GM12801 (cell line): ENCODE results near the gene BOD1L1.

Experiments
- TF ChIP-seq, protein P1 (sequence below): IDR thresholded peaks from one replicate; pipeline ENCODE4 v1.5.1; 2011; ENCODE audit warnings: control low read depth; ENCODE audit not compliant: insufficient read length; ENCODE audit errors: extremely low read depth

The BOD1L1 gene

DNA sequence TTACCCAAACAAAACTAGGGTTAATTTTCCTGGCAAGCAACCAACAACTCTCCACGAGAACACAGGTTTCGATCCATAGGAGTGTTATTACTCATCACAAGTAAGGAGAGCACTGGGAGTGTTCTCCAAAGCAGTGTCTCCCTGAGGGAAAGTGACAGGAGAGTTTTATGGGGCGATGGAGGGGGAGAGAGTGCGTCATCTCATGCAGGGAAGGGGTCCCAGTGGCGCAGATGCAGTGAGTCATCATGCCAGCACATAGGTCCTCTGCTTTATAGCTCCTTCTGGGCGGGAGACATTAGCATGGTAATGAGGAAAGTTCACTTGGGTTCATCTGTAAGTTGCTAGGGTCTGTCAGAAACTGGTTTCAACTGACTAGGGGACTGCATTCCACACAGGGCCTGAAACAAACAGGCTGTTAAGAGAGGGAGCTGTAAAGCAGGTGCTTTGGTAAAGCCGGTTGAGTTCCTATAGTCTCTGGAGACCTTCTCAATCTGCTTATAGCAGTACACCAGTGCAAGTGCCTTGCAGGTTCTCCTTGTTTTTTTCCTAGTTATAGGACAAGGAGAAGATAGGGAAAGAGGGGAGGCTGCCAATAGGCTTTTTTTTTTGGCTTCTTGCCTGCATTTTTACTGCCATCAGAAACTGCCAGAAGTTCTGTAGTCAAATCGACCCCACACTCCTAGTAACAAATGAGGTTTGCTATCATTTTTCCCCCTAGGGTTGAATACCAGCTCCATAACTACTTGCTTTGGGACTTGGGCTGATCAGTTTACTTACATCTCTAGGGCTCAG, 12.8 kb upstream of the BOD1L1 start:
- TF ChIP-seq, protein P1, sequence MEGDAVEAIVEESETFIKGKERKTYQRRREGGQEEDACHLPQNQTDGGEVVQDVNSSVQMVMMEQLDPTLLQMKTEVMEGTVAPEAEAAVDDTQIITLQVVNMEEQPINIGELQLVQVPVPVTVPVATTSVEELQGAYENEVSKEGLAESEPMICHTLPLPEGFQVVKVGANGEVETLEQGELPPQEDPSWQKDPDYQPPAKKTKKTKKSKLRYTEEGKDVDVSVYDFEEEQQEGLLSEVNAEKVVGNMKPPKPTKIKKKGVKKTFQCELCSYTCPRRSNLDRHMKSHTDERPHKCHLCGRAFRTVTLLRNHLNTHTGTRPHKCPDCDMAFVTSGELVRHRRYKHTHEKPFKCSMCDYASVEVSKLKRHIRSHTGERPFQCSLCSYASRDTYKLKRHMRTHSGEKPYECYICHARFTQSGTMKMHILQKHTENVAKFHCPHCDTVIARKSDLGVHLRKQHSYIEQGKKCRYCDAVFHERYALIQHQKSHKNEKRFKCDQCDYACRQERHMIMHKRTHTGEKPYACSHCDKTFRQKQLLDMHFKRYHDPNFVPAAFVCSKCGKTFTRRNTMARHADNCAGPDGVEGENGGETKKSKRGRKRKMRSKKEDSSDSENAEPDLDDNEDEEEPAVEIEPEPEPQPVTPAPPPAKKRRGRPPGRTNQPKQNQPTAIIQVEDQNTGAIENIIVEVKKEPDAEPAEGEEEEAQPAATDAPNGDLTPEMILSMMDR: no peak

DNA sequence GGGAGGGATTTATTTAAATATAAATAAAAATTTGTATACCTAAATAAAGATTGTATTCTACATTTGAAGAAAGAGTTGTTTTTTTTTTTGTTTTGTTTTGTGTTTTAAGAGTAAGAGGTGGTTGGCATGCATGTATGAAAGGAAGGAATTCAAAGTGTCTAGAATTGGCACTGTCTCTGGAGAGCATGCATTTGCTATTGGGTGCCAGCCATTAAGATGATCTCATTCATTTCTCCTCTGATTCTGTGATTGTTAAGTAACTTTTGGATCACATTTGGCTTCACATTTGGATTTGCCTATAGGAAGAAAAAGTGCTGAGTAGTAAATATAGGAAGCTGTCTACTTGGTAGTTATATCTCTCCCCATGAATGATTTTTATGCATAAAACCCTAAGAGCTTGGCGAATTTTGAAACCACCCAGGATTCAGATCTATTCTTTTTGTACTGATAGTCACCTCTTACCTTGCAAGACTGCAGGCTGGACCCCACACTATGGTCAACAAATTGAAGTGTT, 7.8 kb upstream of the BOD1L1 start:
- TF ChIP-seq, protein P1: no peak

- TF ChIP-seq, protein P1: no peak
Measured at GRCh38 chr4:13633671-13634070, 6.1 kb upstream of the BOD1L1 start.

GRCh38 chr4:13627178-13627605, 333 bp downstream of the BOD1L1 start:
- TF ChIP-seq, protein P1: no peak

GRCh38 chr4:13626492-13627177, 890 bp downstream of the BOD1L1 start:
- TF ChIP-seq, protein P1: no peak

DNA sequence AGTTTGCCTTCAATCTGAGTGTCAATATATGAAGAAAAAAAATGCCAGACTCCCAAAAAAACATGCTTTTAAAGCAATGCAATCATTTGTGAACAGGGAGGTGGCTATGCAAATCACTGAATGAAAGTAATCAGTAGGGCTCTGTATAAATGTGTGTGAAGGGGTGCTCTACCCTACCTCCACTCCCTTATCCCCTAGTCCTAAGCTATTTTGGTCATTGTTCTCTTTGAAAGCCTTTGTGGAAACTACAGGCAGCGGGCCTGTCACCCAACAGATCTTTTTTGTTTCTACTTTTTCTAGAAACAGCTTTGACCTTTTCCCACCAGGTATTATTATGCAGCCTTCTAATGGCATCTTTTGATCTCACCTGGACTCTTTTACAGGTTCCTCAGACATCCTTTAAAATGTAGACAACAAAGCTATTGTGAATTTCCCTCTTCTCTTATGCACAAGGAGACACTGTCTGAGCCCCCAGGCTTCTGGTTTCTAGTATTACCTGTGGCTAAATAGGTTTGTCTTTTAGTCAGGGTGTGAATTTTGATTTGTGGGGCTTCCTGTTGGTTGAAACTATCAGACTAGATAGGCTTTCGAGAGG, 9.2 kb downstream of the BOD1L1 start:
- TF ChIP-seq, protein P1: no peak

GRCh38 chr4:13617801-13618200, 9.7 kb downstream of the BOD1L1 start:
- TF ChIP-seq, protein P1: no peak
